Mesenchymal stem cell (in vitro differentiated cells and primary cell): ENCODE results near the gene BRAT1.
A peak's percentile ranks its signal among the peaks of the same experiment; 100 is the strongest.

Experiments
- DNase-seq: peaks from one replicate; pipeline ENCODE4 v3.0.0-alpha.2; 2013
- H2AFZ ChIP-seq: one replicate; pipeline ENCODE4 v1.6.1; 2013; ENCODE audit warnings: low read depth, mild to moderate bottlenecking, control low read depth, inconsistent platforms, low read length, moderate library complexity
- H2AK5ac ChIP-seq: 2 replicates; pipeline ENCODE4 v1.6.1; 2013; ENCODE audit warnings: low read length, moderate library complexity, mild to moderate bottlenecking, inconsistent platforms; ENCODE audit not compliant: severe bottlenecking
- H2BK120ac ChIP-seq: one replicate; pipeline ENCODE4 v1.6.1; 2013; ENCODE audit warnings: low read depth, mild to moderate bottlenecking, inconsistent platforms, low read length, moderate library complexity
- H2BK12ac ChIP-seq, 2 experiments: one replicate each; pipeline ENCODE4 v1.6.1; 2013; ENCODE audit warnings: inconsistent platforms in 2 of 2, low read length in 2 of 2, mild to moderate bottlenecking in 2 of 2, moderate library complexity in 2 of 2, control low read depth in 1 of 2
- H2BK15ac ChIP-seq: one replicate; pipeline ENCODE4 v1.6.1; 2013; ENCODE audit warnings: mild to moderate bottlenecking, low read depth, inconsistent platforms; ENCODE audit not compliant: poor library complexity, severe bottlenecking
- H2BK5ac ChIP-seq: 2 replicates; pipeline ENCODE4 v1.6.1; 2013; ENCODE audit warnings: low read depth, mild to moderate bottlenecking, low read length, control low read depth, inconsistent platforms; ENCODE audit not compliant: poor library complexity, severe bottlenecking
- H3K14ac ChIP-seq, 2 experiments: one replicate each; pipeline ENCODE4 v1.6.1; 2013; ENCODE audit warnings: inconsistent platforms in 2 of 2, low read length in 2 of 2, control low read depth in 1 of 2, mild to moderate bottlenecking in 1 of 2, moderate library complexity in 1 of 2
- H3K18ac ChIP-seq, 2 experiments: one replicate each; pipeline ENCODE4 v1.6.1; 2013; ENCODE audit warnings: inconsistent platforms in 2 of 2, low read length in 2 of 2, control low read depth in 1 of 2, low read depth in 1 of 2, mild to moderate bottlenecking in 1 of 2
- H3K23ac ChIP-seq, 2 experiments: one replicate each; pipeline ENCODE4 v1.6.1; 2013; ENCODE audit warnings: inconsistent platforms in 2 of 2, low read length in 2 of 2, mild to moderate bottlenecking in 2 of 2, moderate library complexity in 2 of 2, control low read depth in 1 of 2
- H3K27ac ChIP-seq: 2 replicates; pipeline ENCODE4 v1.5.1; 2013; ENCODE audit warnings: mild to moderate bottlenecking, moderate library complexity, low read length, control low read depth, inconsistent platforms; ENCODE audit not compliant: poor library complexity, severe bottlenecking
- H3K27me3 ChIP-seq, 2 experiments: 2 replicates each; pipeline versions ENCODE4 v1.6.1 to v1.7.0; 2013; ENCODE audit warnings: low read length in 2 of 2, mild to moderate bottlenecking in 2 of 2, moderate library complexity in 2 of 2, control low read depth in 1 of 2, inconsistent platforms in 1 of 2; ENCODE audit not compliant: control insufficient read depth in 1 of 2, insufficient read depth in 1 of 2
- H3K36me3 ChIP-seq, 2 experiments: 2 replicates each; pipeline versions ENCODE4 v1.6.1 to v1.7.0; 2013; ENCODE audit warnings: low read length in 2 of 2, control low read depth in 1 of 2, inconsistent platforms in 1 of 2, low read depth in 1 of 2, mild to moderate bottlenecking in 1 of 2; ENCODE audit not compliant: insufficient read depth in 2 of 2, control insufficient read depth in 1 of 2
- H3K4ac ChIP-seq, 2 experiments: one replicate each; pipeline ENCODE4 v1.6.1; 2013; ENCODE audit warnings: inconsistent platforms in 2 of 2, low read length in 2 of 2, mild to moderate bottlenecking in 2 of 2, moderate library complexity in 2 of 2, control low read depth in 1 of 2, low read depth in 1 of 2
- H3K4me1 ChIP-seq: 2 replicates; pipeline ENCODE4 v1.6.1; 2013; ENCODE audit warnings: low read depth, low read length, control low read depth; ENCODE audit not compliant: control insufficient read depth, insufficient read depth
- H3K4me2 ChIP-seq: 2 replicates; pipeline ENCODE4 v1.6.1; 2013; ENCODE audit warnings: low read length, mild to moderate bottlenecking, inconsistent platforms; ENCODE audit not compliant: poor library complexity, severe bottlenecking
- H3K4me3 ChIP-seq, 2 experiments: 2 replicates each; pipeline versions ENCODE4 v1.5.1 to v1.7.0; 2013; ENCODE audit warnings: low read length in 2 of 2, mild to moderate bottlenecking in 2 of 2, control low read depth in 1 of 2, low read depth in 1 of 2; ENCODE audit not compliant: insufficient read depth in 1 of 2
- H3K79me1 ChIP-seq: replicated peaks from 2 replicates; pipeline ENCODE4 v1.6.1; 2013; ENCODE audit warnings: mild to moderate bottlenecking, control low read depth, low read length, inconsistent platforms; ENCODE audit not compliant: poor library complexity, severe bottlenecking
- H3K9ac ChIP-seq: 2 replicates; pipeline ENCODE4 v1.7.0; 2013; ENCODE audit warnings: mild to moderate bottlenecking, low read length, moderate library complexity
- H3K9me3 ChIP-seq: 2 replicates; pipeline ENCODE4 v1.7.0; 2013; ENCODE audit warnings: mild to moderate bottlenecking, low read length; ENCODE audit not compliant: control insufficient read depth
- H4K8ac ChIP-seq: one replicate; pipeline ENCODE4 v1.6.1; 2013; ENCODE audit warnings: inconsistent platforms, mild to moderate bottlenecking, low read length, moderate library complexity
- H4K91ac ChIP-seq: one replicate; pipeline ENCODE4 v1.6.1; 2013; ENCODE audit warnings: mild to moderate bottlenecking, low read length, inconsistent platforms
- WGBS: methylation state at CpG from one replicate; pipeline ENCODE4 v1.1.7; 2013; ENCODE audit warnings: mixed read lengths; 5-methylcytosine and 5-hydroxymethylcytosine counted together

The BRAT1 gene

DNA sequence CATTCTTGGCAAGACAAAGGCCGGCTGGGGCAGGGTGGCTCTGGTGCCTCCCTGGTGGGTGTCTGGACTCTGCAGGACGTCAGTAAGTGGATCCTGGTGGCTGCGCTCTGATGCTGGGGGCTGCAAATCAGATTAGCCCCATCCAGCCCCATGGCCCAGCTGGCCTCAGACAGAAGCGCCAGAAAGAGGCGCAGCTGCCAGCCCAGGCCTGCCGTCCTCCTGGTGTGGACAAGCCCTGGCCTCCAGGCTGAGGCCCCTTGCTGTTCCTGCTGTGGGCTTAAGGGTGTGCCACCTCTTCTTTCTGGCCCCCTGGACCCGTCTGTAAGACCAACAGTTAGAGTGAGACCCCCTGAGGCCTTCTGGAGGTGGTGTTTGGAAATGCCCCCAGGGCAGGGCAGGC lies 41.6 kb downstream of the BRAT1 start:
- H2AFZ ChIP-seq = no peak overlapping the region
- H3K4me3 ChIP-seq = no peak overlapping the region
- H3K79me1 ChIP-seq = no peaks in the 10 kb centered on the region
- H3K18ac ChIP-seq = no peak overlapping the region
- no peak overlapping the region for H3K4ac ChIP-seq
- H3K9me3 ChIP-seq = no peaks in the 10 kb centered on the region
- H2BK5ac ChIP-seq = no peak overlapping the region
- no peak overlapping the region for H3K27ac ChIP-seq
- H2BK120ac ChIP-seq = no peak overlapping the region
- peak overlapping the region; percentile 76 for H2AK5ac ChIP-seq
- H3K14ac ChIP-seq = no peak overlapping the region
- peaks cover 0 to 15% of the 10 kb centered on the region in 2 experiments for H3K27me3 ChIP-seq
- H2BK15ac ChIP-seq = no peak overlapping the region
- 81% methylated on average over 7 of the region's 7 CpGs for WGBS
- H3K23ac ChIP-seq = no peak overlapping the region
- no peak overlapping the region for H3K9ac ChIP-seq
- H3K4me2 ChIP-seq = no peak overlapping the region
- DNase-seq = no peak
- no peak overlapping the region for H4K8ac ChIP-seq
- no peak overlapping the region for H4K91ac ChIP-seq
- H3K36me3 ChIP-seq = no peaks in the 10 kb centered on the region
- H3K4me1 ChIP-seq = peaks cover 81% of the 10 kb centered on the region
- no peak overlapping the region for H2BK12ac ChIP-seq

DNA sequence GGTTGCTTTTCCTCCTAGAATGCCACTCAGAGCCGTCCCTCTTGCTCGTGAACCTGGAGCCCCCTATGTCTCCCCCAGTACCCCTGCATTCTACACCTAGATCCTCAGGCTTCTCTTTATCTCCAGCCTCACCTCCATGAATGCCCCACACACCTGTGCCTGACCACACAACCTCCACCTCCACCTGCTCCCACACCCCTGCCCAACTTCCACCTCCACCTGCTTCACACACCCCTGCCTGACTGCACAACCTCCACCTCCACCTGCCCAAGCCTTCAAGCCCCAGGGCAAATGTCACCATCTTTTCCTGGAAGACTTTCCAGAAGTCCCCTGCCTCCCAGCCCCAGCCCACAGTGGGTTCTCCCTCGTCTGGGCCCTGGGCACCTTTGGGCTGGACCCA lies 42.6 kb downstream of the BRAT1 start:
- no peak for DNase-seq
- Histone ChIP-seq H2BK12ac (no peak overlapping the region), H4K8ac (no peak overlapping the region), H3K4me2 (no peak overlapping the region), H3K27me3 (peaks cover 0 to 25% of the 10 kb centered on the region in 2 experiments), H2AK5ac (peak overlapping the region; percentile 28), H3K4me3 (no peak overlapping the region), H4K91ac (no peak overlapping the region), H3K4me1 (peaks cover 81% of the 10 kb centered on the region), H3K27ac (no peak overlapping the region), H3K36me3 (no peaks in the 10 kb centered on the region), H3K14ac (no peak overlapping the region), H3K4ac (no peak overlapping the region), H2BK5ac (no peak overlapping the region), H3K9ac (no peak overlapping the region), H3K23ac (no peak overlapping the region), H3K79me1 (no peaks in the 10 kb centered on the region), H3K9me3 (no peaks in the 10 kb centered on the region), H2AFZ (no peak overlapping the region), H2BK15ac (no peak overlapping the region), H3K18ac (no peak overlapping the region), H2BK120ac (no peak overlapping the region)
- WGBS = 80% methylated on average over 3 of the region's 3 CpGs

DNA sequence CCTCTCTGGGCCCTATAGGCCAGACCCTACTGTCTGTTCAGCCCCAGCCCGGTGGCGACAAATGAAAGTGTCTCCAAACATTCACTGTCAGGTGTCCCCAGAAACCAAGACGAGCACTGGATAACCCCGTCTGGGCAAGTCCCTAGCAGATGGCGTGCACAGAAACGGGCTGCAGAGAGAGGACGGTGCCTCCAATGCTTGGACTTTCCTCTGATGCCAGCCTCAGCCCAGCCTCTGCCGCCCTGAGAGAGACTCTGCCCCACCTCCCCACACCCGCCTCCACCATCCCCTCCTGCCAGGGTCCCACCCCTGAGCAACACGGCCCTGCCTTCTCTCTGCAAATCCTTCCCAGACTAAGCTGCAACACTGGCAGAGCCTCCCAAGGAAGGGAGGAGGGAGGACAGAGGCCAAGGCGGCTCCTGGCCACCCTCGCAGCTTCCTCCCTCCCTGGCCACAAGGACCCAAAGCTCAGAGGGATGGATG lies 43.1 kb downstream of the BRAT1 start:
- no peak for DNase-seq
- H3K27ac ChIP-seq = no peak overlapping the region
- no peak overlapping the region for H2BK120ac ChIP-seq
- 68% methylated on average over 12 of the region's 12 CpGs for WGBS
- H3K4me1 ChIP-seq = peaks cover 76% of the 10 kb centered on the region
- peak overlapping the region; percentile 54 for H2AK5ac ChIP-seq
- H3K79me1 ChIP-seq = no peaks in the 10 kb centered on the region
- no peak overlapping the region for H2AFZ ChIP-seq
- H2BK5ac ChIP-seq = no peak overlapping the region
- H3K9ac ChIP-seq = no peak overlapping the region
- H3K23ac ChIP-seq = no peak overlapping the region
- H3K18ac ChIP-seq = no peak overlapping the region
- H3K9me3 ChIP-seq = no peaks in the 10 kb centered on the region
- no peak overlapping the region for H2BK12ac ChIP-seq
- H3K4me2 ChIP-seq = no peak overlapping the region
- no peaks in the 10 kb centered on the region for H3K36me3 ChIP-seq
- no peak overlapping the region for H3K4ac ChIP-seq
- no peak overlapping the region for H4K91ac ChIP-seq
- peaks cover 0 to 27% of the 10 kb centered on the region in 2 experiments for H3K27me3 ChIP-seq
- no peak overlapping the region for H4K8ac ChIP-seq
- no peak overlapping the region for H3K14ac ChIP-seq
- no peak overlapping the region for H2BK15ac ChIP-seq
- no peak overlapping the region for H3K4me3 ChIP-seq

DNA sequence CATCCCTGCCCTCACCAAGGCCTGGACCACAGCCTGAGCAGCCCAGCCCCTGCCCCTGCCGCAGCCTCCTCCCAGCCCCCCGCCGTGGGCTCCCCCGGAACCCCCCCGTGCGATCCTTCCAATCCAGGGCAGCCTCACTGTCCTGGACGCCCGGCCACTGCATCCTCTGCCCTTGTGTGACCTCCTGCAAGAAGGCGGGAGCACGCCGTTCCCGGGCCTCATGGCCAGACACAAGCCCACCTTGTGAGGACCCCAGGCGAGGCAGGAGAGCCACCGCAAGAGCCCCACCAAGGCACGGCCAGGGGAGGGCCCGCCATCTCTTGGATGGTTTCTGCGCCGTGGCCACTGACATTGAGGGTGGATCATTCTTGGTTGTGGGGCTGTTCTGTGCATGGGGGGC lies 43.6 kb downstream of the BRAT1 start:
- peaks cover 0 to 27% of the 10 kb centered on the region in 2 experiments for H3K27me3 ChIP-seq
- no peak overlapping the region for H2BK5ac ChIP-seq
- no peak overlapping the region for H2AFZ ChIP-seq
- no peak overlapping the region for H2BK12ac ChIP-seq
- peak overlapping the region; percentile 54 for H2AK5ac ChIP-seq
- H3K4ac ChIP-seq = no peak overlapping the region
- WGBS = 77% methylated on average over 18 of the region's 18 CpGs
- H2BK120ac ChIP-seq = no peak overlapping the region
- H3K9ac ChIP-seq = no peak overlapping the region
- no peak overlapping the region for H3K18ac ChIP-seq
- no peaks in the 10 kb centered on the region for H3K9me3 ChIP-seq
- no peak overlapping the region for H2BK15ac ChIP-seq
- no peak overlapping the region for H3K14ac ChIP-seq
- H3K4me1 ChIP-seq = peaks cover 74% of the 10 kb centered on the region
- no peaks in the 10 kb centered on the region for H3K36me3 ChIP-seq
- H3K79me1 ChIP-seq = no peaks in the 10 kb centered on the region
- no peak overlapping the region for H4K91ac ChIP-seq
- no peak overlapping the region for H3K23ac ChIP-seq
- no peak for DNase-seq
- H3K27ac ChIP-seq = no peak overlapping the region
- H4K8ac ChIP-seq = no peak overlapping the region
- H3K4me2 ChIP-seq = no peak overlapping the region
- no peak overlapping the region for H3K4me3 ChIP-seq
